Activated CD4-positive, alpha-beta T cell treated with anti-CD3 and anti-CD28 coated beads, Interleukin-2, amount 10 ng/mL, durations not matched to agents 24 days and 14 days (primary cell): ENCODE results near the gene RTP2. TPM values are rescaled to one million over a fixed set of nuclear protein-coding genes. Genes with fewer than 3 reads are reported as not detected.

Source experiments
- DNase-seq: peaks from one replicate; pipeline ENCODE4 v3.0.0; 2022
- H3K27ac Mint-ChIP-seq: one replicate; pipeline ENCODE4 v1.8.0; 2022; ENCODE audit warnings: mild to moderate bottlenecking, mixed read lengths
- H3K27me3 Mint-ChIP-seq: one replicate; pipeline ENCODE4 v1.8.0; 2022; ENCODE audit warnings: mixed read lengths
- H3K36me3 Mint-ChIP-seq: one replicate; pipeline ENCODE4 v1.8.0; 2022; ENCODE audit warnings: low read depth, mild to moderate bottlenecking, mixed read lengths
- H3K4me1 Mint-ChIP-seq: one replicate; pipeline ENCODE4 v1.8.0; 2021; ENCODE audit warnings: mixed read lengths
- H3K4me3 Mint-ChIP-seq: one replicate; pipeline ENCODE4 v1.8.0; 2022; ENCODE audit warnings: mild to moderate bottlenecking, moderate library complexity, mixed read lengths
- H3K9me3 Mint-ChIP-seq: one replicate; pipeline ENCODE4 v1.8.0; 2021; ENCODE audit warnings: mixed read lengths
- intact Hi-C: fragments of 100-400 bp; cut with micrococcal nuclease; formaldehyde crosslinking; loops from one replicate; pipeline ENCODE4 v1.15.1; 2023
- total RNA-seq: library from RNA; stranded (reverse); gene quantifications from 2 replicates; pipeline ENCODE4 v1.2.3, GENCODE V29; 2022

The RTP2 gene
- not detected in 2 replicates for total RNA-seq

GRCh38 chr3:187702507-187703033 lies at the start of gene RTP2:
TSS of gene RTP2 (minus strand) at chr3:187702557. CDS start at chr3:187702128, 429 bp downstream.
- Mint-ChIP-seq H3K4me3 (no peak within 1 kb of the TSS), H3K4me1 (no peaks in the 10 kb centered on the region), H3K36me3 (no peaks in the 10 kb centered on the region), H3K27ac (no peak within 1 kb of the TSS), H3K9me3 (no peaks in the 10 kb centered on the region), H3K27me3 (peaks cover 14% of the 10 kb centered on the region)
- intact Hi-C loops: no loop called here
- DNase-seq: no peak

- Mint-ChIP-seq H3K27me3 (no peaks in the 10 kb centered on the region), H3K27ac (peak overlapping the region; percentile 46), H3K4me1 (peaks cover 57% of the 10 kb centered on the region), H3K36me3 (no peaks in the 10 kb centered on the region), H3K9me3 (peaks cover 10% of the 10 kb centered on the region), H3K4me3 (peak overlapping the region; percentile 27)
- intact Hi-C loops: no loop called here
- no peak for DNase-seq
Observed at GRCh38 chr3:187750513-187751123, 48.3 kb upstream of the RTP2 start.

- H3K4me3 Mint-ChIP-seq: peak overlapping the region; percentile 27
- intact Hi-C loops: no loop called here
- peak; percentile 72 for DNase-seq
Observed at GRCh38 chr3:187750006-187750512, 47.7 kb upstream of the RTP2 start.

GRCh38 chr3:187748050-187748481 lies 45.7 kb upstream of the RTP2 start:
- Mint-ChIP-seq H3K27me3 (no peaks in the 10 kb centered on the region), H3K36me3 (peaks cover 13% of the 10 kb centered on the region), H3K4me1 (peaks cover 62% of the 10 kb centered on the region), H3K9me3 (peaks cover 3% of the 10 kb centered on the region), H3K4me3 (peak overlapping the region; percentile 98), H3K27ac (peak overlapping the region; percentile 99)
- intact Hi-C loops: loop anchor here (1.0 to 10.0 kb wide), 2 partner anchors 29 to 1577 kb away; no protein-coding TSS in a partner anchor
- DNase-seq: peak; percentile 98

More at GRCh38 chr3:187750006-187750512, 47.7 kb upstream of the RTP2 start:
- peaks cover 10% of the 10 kb centered on the region for H3K9me3 Mint-ChIP-seq
- H3K4me1 Mint-ChIP-seq: peaks cover 61% of the 10 kb centered on the region
- H3K27me3 Mint-ChIP-seq: no peaks in the 10 kb centered on the region
- H3K27ac Mint-ChIP-seq: peak overlapping the region; percentile 46
- H3K36me3 Mint-ChIP-seq: no peaks in the 10 kb centered on the region

- H3K4me1 Mint-ChIP-seq: peaks cover 62% of the 10 kb centered on the region
- no peak for DNase-seq
- intact Hi-C loops: loop anchor here (10.0 kb wide), 1 partner anchor 1577 kb away; no protein-coding TSS in a partner anchor
- peaks cover 13% of the 10 kb centered on the region for H3K36me3 Mint-ChIP-seq
- H3K27me3 Mint-ChIP-seq: no peaks in the 10 kb centered on the region
- peak overlapping the region; percentile 98 for H3K4me3 Mint-ChIP-seq
- H3K27ac Mint-ChIP-seq: peak overlapping the region; percentile 99
- peaks cover 3% of the 10 kb centered on the region for H3K9me3 Mint-ChIP-seq
Observed at GRCh38 chr3:187747506-187747905, 45.1 kb upstream of the RTP2 start.

- Mint-ChIP-seq H3K36me3 (peaks cover 16% of the 10 kb centered on the region), H3K27me3 (no peaks in the 10 kb centered on the region), H3K4me3 (peak overlapping the region; percentile 98), H3K27ac (peak overlapping the region; percentile 99), H3K4me1 (peaks cover 63% of the 10 kb centered on the region), H3K9me3 (peaks cover under 1% of the 10 kb centered on the region)
- peak; percentile 81 for DNase-seq
- intact Hi-C loops: loop anchor here (1.0 to 10.0 kb wide), 3 partner anchors 124 to 1578 kb away; no protein-coding TSS in a partner anchor
Observed at GRCh38 chr3:187746442-187747281, 44.3 kb upstream of the RTP2 start.

- Mint-ChIP-seq H3K9me3 (no peaks in the 10 kb centered on the region), H3K4me1 (peaks cover 63% of the 10 kb centered on the region), H3K27ac (peak overlapping the region; percentile 99), H3K27me3 (no peaks in the 10 kb centered on the region), H3K36me3 (peaks cover 16% of the 10 kb centered on the region), H3K4me3 (peak overlapping the region; percentile 98)
- no peak for DNase-seq
- intact Hi-C loops: loop anchor here (1.0 to 10.0 kb wide), 3 partner anchors 124 to 1579 kb away; no protein-coding TSS in a partner anchor
Observed at GRCh38 chr3:187746059-187746441, 43.7 kb upstream of the RTP2 start.

GRCh38 chr3:187745201-187746058 lies 43.1 kb upstream of the RTP2 start, which contains the start of gene BCL6:
TSS of gene BCL6 (minus strand) at chr3:187745468. CDS start at chr3:187733693, 11,775 bp downstream.
- Mint-ChIP-seq H3K27me3 (no peaks in the 10 kb centered on the region), H3K4me3 (peak within 1 kb of the TSS; percentile 98), H3K4me1 (peaks cover 61% of the 10 kb centered on the region), H3K9me3 (no peaks in the 10 kb centered on the region), H3K27ac (peak within 1 kb of the TSS; percentile 99), H3K36me3 (peaks cover 16% of the 10 kb centered on the region)
- intact Hi-C loops: loop anchor here (1.0 to 10.0 kb wide), 12 partner anchors 57 to 1579 kb away; partner anchors contain the start of gene LPP
- DNase-seq: peak; percentile 97

- Mint-ChIP-seq H3K4me3 (peak overlapping the region; percentile 98), H3K27ac (peak overlapping the region; percentile 99), H3K4me1 (peaks cover 56% of the 10 kb centered on the region), H3K27me3 (no peaks in the 10 kb centered on the region), H3K9me3 (no peaks in the 10 kb centered on the region), H3K36me3 (peaks cover 16% of the 10 kb centered on the region)
- intact Hi-C loops: loop anchor here (1.0 to 10.0 kb wide), 12 partner anchors 58 to 1580 kb away; partner anchors contain the start of gene LPP
- DNase-seq: peak; percentile 87
Observed at GRCh38 chr3:187744169-187745151, 42.1 kb upstream of the RTP2 start.

GRCh38 chr3:187743195-187744141 lies 41.1 kb upstream of the RTP2 start:
- Mint-ChIP-seq H3K4me1 (peaks cover 55% of the 10 kb centered on the region), H3K36me3 (peaks cover 16% of the 10 kb centered on the region)

More at GRCh38 chr3:187743195-187744141, 41.1 kb upstream of the RTP2 start:
- Mint-ChIP-seq H3K9me3 (no peaks in the 10 kb centered on the region), H3K4me3 (peak overlapping the region; percentile 98), H3K27ac (peak overlapping the region; percentile 99), H3K27me3 (no peaks in the 10 kb centered on the region)
- intact Hi-C loops: loop anchor here (1.0 to 10.0 kb wide), 5 partner anchors 59 to 1581 kb away; no protein-coding TSS in a partner anchor
- peak; percentile 88 for DNase-seq
